ENCODE measurements around the gene RPL13A.

Gene RPL13A

DNA sequence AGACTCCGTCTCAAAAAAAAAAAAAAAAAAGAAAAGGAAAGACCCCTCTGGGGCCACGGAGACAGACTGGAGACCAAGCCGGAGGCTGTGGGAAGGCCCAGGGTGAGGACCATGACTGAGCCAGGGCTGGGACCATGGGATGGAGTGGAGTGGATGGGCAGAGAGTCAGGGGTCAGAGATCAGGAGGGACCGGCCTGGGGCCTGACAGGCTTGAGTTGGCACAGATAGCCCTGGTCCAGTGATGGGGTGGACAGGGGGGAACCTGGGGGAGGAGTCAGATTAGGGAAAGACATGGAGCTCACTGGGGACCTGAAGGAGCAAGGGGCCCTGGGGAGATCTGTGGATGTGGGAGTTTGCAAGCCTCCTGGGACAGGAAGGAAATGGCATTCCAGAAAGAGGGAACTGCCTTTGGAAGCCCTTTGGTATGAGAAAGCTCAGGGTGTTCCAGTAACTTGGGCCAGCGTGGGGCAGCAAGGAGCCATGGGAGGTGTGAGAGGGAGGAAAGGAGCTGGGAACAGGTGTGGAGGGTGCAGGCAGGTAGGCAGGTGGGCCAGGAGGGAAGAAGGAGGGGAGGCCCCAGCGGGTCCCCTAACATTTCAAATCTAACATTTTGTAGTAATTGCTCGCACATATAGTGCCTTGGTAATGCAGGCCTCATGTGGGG, 6.3 kb upstream of the RPL13A start:
- no peak for DNase-seq (ENCODE audit: low read depth in 2 of 2)

DNA sequence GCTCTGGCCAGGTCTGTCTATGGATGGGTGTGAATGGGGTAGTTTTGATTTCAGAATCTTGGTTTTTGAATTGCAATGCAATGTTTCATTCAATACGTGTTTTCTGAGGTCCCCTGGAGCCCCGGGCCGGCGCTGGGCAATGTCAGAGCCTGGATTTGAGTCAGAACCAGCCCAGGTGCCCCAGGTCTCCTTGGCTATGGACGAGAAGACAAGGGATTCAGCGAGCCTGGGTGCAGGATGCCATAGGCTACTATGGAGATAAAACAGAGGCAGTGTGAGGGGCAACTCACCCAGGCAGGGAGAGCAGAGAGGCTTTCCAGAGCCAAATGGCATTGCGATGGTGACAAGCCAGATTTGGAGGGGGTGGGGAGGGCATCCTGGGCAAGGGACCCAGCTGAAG, 1.2 kb upstream of the RPL13A start:
- DNase-seq (ENCODE audit: low read depth in 2 of 2) = no peak

DNA sequence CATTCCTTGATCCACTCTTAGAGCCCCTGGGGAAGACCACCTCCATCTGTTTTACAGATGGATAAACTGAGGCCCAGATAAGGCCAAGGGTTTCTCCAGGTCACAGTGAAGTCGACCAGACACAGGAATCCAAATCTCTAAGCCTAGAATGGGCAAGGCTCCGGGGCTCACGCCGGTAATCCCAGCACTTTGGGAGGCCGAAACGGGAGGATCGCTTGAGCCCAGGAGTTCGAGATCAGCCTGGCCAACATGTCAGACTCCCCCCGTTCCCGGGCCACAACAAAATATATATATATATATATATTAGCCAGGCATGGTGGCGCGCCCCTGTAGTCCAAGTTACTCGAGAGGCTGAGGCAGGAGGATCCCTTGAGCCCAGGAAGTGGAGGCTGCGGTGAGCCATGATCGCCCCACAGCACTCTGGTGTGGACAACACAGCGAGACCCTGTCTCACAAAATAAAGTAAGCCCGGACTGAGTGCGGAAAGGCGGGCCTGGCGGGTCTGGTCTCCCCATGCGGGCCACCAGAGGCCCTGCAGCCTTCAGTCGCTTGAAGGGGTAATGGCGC, 615 bp upstream of the RPL13A start:
- no peak for DNase-seq (ENCODE audit: low read depth in 2 of 2)

DNA sequence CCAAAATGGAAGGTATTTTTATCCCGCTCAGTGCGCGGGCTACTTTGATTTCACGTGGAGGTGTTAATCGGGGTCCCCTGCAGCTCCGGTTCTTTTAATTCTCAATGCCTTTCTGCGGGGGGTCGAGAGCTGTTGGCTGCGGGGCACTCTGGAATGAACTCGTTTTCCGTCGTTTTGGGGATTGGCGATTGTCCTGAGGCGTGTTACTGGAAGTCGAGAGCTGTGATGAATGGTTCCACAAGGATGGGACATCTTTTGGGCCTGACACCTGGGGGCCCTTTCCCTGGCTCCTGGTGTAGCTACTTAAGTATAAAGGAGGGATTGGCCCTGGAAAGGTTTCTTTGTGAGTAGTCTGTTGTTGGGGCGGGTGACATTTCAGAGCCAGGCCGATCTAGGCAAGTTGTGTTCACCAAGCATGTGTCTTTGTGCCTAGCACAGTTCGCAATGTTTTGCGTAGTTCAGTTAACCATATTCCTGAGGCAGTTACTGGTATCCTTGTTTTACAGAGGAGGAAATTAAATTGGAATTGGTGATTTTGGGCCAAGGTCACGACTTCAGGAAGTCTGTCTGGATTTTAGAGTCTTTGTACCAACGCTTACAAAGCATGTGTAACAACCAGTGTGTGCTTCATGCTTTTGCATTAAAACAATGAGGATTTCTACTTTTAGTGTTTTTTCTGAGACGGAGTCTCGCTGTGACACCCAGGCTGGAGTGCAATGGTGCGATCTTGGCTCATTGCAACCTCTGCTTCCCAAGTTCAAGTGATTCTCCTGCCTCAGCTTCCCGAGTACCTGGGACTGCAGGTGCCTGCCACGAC, 846 bp downstream of the RPL13A start:
- DNase-seq (ENCODE audit: low read depth in 2 of 2) = no peak

DNA sequence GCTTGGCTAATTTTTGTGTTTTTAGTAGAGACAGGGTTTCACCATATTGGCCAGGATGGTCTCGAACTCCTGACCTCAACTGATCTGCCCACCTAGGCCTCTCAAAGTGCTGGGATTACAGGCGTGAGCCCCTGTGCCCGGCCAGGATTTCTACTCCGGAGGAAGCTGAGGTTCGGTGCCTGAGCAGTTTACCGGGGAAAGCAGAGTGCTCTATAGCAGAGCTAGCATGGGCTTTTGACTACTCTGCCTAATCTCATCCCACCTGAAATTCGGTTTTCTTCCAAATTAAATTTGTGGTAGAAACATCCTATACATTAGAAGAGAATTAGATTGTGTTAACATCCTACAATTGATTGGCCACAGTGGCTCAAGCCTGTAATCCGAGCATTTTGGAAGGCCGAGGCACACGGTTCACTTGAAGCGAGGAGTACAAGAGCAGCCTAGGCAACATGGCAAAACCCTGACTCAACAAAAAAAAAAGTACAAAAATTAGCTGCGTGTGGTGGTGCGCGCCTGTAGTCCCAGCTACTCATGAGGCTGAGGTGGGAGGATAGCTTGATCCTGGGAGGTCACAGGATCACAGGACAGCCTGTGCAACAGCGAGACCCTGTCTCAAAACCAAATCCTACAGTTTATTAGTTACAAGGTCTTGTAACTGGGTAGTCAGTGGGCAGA, 1.6 kb downstream of the RPL13A start:
- no peak for DNase-seq (ENCODE audit: low read depth in 2 of 2)

DNA sequence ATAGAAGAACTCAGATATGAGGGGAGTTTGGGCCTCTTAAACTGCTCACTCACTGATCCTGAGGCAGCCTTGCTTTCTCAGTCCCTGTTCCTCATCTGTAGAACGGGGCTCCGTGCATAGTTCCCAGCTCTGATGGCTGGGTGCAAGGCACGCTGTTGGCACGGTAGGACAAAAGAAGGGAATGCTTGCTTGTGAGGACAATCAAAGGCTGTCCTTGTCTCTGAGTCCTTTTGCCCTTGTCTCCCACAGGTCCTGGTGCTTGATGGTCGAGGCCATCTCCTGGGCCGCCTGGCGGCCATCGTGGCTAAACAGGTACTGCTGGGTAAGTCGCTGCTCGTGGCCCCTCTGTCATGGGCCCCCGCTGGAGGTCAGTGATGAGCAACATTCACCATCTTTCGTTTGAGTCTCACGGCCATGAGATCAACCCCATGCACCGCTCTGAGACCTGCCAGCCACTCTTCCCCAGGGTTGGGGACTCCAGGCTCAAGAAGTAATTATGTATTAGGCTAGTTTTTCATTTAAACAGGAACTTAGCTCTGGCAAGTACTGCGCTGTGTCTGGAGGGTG, 2.3 kb downstream of the RPL13A start:
- no peak for DNase-seq (ENCODE audit: low read depth in 2 of 2)

DNA sequence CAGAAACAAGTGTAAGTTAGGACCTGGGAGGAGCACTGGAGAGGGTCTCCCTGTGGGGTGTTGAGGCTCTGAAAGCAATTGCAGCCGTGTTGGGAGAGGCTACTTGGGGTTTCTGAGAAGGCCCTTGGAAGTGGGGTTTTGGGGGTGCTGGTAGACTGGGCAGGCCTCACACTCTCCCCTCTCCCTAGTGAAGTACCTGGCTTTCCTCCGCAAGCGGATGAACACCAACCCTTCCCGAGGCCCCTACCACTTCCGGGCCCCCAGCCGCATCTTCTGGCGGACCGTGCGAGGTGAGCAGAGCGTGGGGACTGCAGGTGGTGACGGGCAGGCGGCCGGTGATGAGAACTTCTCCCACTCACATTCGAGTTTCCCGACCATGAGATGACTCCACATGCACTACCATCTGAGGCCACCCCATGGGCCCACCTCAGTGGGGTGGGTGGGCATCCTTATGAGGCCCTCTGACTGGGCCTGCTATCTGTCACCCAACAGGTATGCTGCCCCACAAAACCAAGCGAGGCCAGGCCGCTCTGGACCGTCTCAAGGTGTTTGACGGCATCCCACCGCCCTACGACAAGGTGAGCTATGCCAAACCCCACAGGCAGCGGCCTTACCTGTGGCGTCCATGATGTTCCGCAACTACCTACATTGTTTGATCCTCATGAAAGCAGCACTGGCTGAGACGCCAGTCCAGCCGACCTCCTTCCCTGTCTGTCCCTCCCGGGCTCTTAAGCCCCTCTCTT, 3.0 kb downstream of the RPL13A start:
- no peak for DNase-seq (ENCODE audit: low read depth in 2 of 2)

DNA sequence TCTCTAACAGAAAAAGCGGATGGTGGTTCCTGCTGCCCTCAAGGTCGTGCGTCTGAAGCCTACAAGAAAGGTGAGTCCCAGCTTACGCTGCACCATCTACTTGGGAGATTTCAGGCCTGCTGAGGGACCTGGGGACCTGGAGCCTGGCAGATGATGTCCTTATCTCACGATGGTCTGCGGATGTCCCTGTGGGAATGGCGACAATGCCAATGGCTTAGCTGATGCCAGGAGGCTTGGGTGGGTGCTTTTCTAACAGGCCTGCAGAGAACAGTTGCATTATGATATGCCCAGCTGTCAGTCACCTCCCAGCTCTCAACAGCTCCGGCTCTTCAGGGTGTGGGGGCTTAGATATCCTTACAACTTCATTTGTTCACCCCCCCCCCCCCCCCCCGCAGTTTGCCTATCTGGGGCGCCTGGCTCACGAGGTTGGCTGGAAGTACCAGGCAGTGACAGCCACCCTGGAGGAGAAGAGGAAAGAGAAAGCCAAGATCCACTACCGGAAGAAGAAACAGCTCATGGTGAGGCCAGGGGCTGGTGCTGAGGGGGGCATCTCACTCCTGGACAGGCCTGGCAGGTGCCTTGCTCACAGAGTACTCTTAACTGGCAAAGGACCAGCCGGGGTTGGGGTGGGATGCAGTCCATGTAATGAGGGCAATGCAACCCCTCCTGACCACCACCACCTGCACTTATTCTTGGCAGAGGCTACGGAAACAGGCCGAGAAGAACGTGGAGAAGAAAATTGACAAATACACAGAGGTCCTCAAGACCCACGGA, 3.8 kb downstream of the RPL13A start:
- DNase-seq (ENCODE audit: low read depth in 2 of 2) = no peak

DNA sequence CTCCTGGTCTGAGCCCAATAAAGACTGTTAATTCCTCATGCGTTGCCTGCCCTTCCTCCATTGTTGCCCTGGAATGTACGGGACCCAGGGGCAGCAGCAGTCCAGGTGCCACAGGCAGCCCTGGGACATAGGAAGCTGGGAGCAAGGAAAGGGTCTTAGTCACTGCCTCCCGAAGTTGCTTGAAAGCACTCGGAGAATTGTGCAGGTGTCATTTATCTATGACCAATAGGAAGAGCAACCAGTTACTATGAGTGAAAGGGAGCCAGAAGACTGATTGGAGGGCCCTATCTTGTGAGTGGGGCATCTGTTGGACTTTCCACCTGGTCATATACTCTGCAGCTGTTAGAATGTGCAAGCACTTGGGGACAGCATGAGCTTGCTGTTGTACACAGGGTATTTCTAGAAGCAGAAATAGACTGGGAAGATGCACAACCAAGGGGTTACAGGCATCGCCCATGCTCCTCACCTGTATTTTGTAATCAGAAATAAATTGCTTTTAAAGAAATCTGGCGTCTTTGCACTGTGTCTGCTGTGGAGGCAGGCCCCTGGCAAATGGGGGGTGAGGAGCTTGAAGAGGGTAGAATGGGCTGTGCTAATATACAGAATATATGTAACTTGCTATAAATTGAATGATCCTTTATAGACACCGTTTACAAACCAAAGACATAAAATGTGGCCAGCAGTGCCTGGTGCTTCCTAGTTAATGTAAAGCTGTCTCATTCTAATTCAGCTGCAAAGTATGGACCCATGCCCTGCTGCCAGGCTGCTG, 4.6 kb downstream of the RPL13A start:
- DNase-seq (ENCODE audit: low read depth in 2 of 2) = no peak

DNA sequence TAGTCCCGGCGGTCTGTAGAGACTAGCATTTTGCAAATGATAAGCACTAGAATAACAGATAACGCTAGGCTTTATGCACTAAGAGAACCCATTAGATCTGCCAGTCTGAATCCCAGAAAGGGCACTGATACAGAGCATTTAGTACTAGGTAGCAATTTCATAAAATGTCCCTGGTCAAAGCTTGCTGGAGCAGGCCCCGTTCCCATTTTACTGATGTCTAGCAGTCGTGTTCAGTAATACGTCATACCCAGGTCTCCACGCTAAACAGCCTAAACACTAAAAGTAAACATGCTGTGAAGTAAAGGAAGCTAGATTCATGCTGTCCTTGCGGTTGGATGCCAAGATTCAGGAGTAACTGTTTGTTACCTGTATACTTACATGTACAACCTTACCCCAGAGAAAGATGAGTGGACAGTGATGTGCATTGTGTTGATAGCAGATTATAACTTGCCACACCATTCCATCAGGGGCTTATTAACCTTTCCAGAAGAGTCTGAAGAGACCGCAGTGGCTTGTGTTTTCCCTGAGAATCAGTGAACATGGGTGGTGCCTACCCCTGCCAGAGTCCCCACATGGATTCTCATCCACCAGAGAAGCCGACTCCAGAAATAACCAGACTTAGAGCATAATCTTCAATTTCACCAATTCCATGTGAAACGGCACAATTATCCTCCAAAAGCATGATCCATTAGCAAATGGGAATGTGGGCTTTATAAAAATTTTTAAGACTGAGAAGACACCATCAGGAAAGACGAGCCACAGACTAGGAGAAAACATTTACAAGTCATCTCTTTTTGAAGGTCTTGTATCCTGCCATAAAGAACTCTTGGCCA, 5.4 kb downstream of the RPL13A start:
- DNase-seq (ENCODE audit: low read depth in 2 of 2) = no peak

DNA sequence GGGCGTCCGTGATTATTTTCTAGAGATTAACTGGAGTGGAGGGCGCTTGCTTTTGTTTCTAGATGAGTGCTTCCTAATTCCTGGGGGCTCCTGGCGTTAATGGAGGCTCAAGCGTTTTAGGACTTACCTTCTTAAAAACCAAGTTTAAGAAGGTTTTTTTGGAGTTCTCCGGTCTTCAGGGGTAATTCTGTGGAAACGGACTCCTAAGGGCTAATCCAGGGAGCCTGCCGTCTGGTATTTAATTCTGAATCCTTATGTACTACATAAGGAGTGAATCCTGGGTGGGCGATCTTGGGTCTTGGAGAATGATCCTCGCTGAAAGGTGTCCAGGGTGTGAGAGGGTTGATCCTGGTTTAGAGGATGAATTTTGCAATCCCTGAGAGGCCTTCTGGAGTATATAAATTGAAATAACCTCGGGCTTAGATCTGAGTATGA, 9.2 kb downstream of the RPL13A start:
- no peak for DNase-seq (ENCODE audit: low read depth in 2 of 2)

DNA sequence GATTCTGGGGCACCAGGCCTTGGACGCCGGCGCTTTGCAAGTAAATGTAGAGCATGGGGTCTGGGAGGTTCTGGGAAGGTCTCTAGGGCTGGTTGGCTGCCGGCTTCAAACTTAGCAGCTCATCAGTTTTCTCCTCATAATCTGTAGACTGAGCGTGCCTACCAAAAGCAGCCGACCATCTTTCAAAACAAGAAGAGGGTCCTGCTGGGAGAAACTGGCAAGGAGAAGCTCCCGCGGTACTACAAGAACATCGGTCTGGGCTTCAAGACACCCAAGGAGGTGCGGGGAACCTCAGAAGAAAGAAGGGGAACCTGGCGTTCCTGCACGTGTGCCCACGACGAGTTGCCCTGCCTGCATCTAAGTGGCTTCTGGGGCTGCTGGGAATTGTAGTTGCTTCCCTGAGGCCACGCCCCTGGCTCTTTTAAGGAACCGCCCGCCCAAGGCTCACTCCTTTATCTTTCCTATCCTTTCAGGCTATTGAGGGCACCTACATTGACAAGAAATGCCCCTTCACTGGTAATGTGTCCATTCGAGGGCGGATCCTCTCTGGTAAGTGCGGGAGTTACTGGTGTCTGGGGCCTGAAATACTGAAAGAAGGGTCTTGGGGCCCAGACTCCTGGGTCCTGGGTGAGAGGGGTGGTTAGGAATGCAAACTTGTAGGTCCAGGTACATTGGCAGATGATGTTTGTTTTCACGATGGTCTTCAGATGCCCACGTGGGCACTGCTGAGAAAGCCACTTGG, 9.8 kb downstream of the RPL13A start:
- peak; percentile 58 to 59 for DNase-seq (ENCODE audit: low read depth in 2 of 2)

DNA sequence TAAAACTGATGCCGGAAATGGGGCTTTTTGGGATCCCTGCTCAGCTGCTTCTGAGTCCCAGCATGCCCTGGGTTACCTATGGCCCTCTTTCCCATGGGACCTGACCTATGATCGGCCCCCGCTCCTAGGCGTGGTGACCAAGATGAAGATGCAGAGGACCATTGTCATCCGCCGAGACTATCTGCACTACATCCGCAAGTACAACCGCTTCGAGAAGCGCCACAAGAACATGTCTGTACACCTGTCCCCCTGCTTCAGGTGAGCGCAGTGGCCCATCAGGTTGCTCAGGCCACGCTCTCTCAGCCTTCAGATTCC, 10.3 kb downstream of the RPL13A start:
- no peak for DNase-seq (ENCODE audit: low read depth in 2 of 2)

DNA sequence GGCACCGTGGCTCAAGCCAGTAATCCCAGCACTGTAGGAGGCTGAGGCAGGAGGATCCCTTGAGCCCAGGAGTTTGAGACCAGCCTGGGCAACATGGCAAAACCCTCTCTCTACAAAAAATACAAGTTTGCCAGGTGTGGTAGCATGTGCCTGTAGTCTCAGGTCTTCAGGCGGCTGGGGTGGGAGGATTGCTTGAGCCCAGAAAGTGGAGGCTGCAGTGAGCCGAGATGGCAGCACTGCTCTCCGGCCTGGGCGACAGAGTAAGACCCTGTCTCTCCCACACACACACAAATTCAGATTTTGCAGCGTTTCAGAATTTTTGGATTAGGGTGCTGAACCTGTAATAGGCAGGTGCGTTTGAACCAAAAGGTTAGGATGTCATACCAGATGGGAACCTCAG, 11.1 kb downstream of the RPL13A start:
- no peak for DNase-seq (ENCODE audit: low read depth in 2 of 2)

DNA sequence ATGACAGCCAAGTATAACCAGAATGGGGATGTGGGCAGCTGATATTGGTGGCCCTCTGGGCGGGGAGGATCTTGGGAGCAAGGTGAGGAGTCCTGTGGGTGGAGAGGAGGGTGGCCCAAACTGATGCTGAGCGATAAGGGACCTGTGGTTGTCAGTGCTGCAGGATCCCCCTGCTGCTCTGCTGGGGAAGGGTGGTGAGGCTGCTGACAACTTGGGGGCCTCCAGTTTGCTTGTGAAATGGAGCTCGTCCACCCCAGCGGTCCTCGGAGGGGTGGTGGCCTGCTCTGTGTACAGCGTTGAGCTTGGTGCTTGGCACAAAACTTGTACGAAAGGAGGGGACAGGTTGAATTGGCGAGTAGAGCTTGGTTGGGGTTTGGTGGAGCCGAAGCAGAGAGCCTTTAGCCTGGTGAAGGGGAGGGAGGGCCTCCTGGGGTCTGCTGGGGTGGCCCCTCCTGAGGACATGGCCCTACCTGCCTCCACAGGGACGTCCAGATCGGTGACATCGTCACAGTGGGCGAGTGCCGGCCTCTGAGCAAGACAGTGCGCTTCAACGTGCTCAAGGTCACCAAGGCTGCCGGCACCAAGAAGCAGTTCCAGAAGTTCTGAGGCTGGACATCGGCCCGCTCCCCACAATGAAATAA, 11.7 kb downstream of the RPL13A start:
- no peak for DNase-seq (ENCODE audit: low read depth in 2 of 2)

DNA sequence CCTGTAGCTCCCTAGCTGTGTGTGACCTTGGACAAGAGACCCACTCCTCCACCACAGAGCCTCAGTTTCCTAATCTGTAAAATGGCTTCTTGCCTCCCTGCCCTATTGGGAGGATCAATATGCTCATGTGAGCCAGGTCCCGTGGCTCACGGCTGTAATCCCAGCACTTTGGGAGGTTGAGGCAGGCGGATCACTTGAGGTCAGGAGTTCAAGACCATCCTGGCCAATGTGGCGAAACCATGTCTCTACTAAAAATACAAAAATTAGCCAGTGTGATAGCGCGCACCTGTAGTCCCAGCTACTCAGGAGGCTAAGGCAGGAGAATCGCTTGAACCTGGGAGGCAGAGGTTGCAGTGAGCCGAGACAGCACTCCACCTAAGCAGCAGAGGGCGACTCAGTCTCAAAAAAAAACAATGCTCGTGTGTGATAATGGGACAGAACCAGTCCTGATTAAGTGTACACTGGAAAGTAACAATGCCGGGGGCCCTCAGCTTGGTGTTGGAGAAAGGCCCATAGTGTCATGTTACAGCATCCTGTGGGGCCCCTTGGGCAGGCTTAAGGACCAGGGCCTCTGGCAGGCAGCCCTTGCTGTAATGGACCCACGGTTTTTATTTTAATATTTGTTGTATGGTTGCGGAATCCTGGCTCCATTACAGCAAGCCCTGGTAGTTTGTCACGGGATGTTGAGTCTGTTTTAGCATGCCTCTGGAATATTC, 15.6 kb downstream of the RPL13A start:
- no peak for DNase-seq (ENCODE audit: low read depth in 2 of 2)

DNA sequence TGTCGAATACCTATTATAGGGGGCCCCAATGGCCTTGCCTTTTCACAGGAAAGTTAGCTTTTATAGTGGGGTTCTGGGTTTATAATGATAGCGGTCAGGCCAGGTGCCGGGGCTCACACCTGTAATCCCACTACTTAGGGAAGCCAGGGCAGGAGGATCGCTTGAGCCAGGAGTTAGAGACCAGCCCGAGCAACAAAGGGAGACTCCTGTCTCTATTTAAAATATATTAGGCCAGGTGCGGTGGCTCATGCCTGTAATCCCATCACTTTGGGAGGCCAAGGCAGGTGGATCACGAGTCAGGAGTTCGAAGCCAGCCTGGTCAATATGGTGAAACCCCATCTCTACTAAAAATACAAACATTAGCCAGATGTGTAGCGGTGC, 16.2 kb downstream of the RPL13A start:
- no peak for DNase-seq (ENCODE audit: low read depth in 2 of 2)
